Panc1 (cell line): ENCODE data around the gene NPPB. TPM values are rescaled to one million over a fixed set of nuclear protein-coding genes. Genes with fewer than 3 reads are reported as not detected.

ENCODE experiments used
- ATAC-seq: fragments of 200-7000 bp; cut with Tn5 transposase; 2 replicates; pipeline ENCODE4 v1.9.1; 2020; ENCODE audit warnings: mild to moderate bottlenecking, moderate library complexity
- BruUV-seq: library from RNA; stranded (reverse); fragments of 400-500 nt; replicated peaks from 2 replicates; lab custom pipeline; 2021; lab: Mats Ljungman, UMichigan
- CTCF ChIA-PET: fragments of 300-600 bp; sonication (Branson Sonifier 250); formaldehyde crosslinking; loops from one replicate; lab custom pipeline; 2022; ENCODE audit warnings: antibody characterized with exemption; lab: Charles Lee
- POLR2A ChIA-PET: fragments of 300-600 bp; sonication (Branson Sonifier 250); formaldehyde crosslinking; loops from one replicate; lab custom pipeline; 2022; ENCODE audit warnings: antibody characterized with exemption; lab: Charles Lee
- DNase-seq: peaks from one replicate; pipeline ENCODE4 v3.0.0-alpha.2; 2010; ENCODE audit warnings: low read depth, low spot score
- H3K27ac ChIP-seq: 2 replicates; pipeline ENCODE4 v1.5.1; 2011; ENCODE audit warnings: mild to moderate bottlenecking, low read length, inconsistent platforms
- H3K27me3 ChIP-seq: fragments of 200-500 bp; sonication (Bioruptor generic); 2 replicates; pipeline ENCODE4 v1.6.0; 2014; ENCODE audit warnings: low read length, inconsistent platforms; ENCODE audit not compliant: control insufficient read depth, insufficient read depth
- H3K36me3 ChIP-seq: fragments of 200-500 bp; sonication (Bioruptor generic); 2 replicates; pipeline ENCODE4 v1.5.1; 2014; ENCODE audit warnings: inconsistent platforms, mild to moderate bottlenecking, low read length, moderate library complexity; ENCODE audit not compliant: control insufficient read depth, insufficient read depth
- H3K4me1 ChIP-seq: 2 replicates; pipeline ENCODE4 v1.5.1; 2011; ENCODE audit warnings: inconsistent platforms, mild to moderate bottlenecking, low read length, moderate library complexity; ENCODE audit not compliant: control insufficient read depth, insufficient read depth
- H3K4me3 ChIP-seq, 2 experiments: 2 replicates each; pipeline ENCODE4 v1.5.1; 2011 to 2012; ENCODE audit warnings: low read depth in 2 of 2, low read length in 2 of 2, mild to moderate bottlenecking in 2 of 2, inconsistent platforms in 1 of 2, moderate library complexity in 1 of 2
- H3K9me3 ChIP-seq: fragments of 200-500 bp; sonication (Bioruptor generic); 2 replicates; pipeline ENCODE4 v1.5.1; 2014; ENCODE audit warnings: low read depth, mild to moderate bottlenecking, inconsistent platforms, low read length, moderate library complexity; ENCODE audit not compliant: control insufficient read depth, insufficient read depth
- CTCF ChIP-seq: fragments of 450-650 bp; IDR thresholded peaks from 2 replicates; pipeline ENCODE4 v1.5.1; 2017; ENCODE audit warnings: mild to moderate bottlenecking
- POLR2AphosphoS5 ChIP-seq: IDR thresholded peaks from 2 replicates; pipeline ENCODE4 v1.6.1; 2012; ENCODE audit warnings: mild to moderate bottlenecking, low read depth, low read length, moderate library complexity
- REST ChIP-seq, 2 experiments: IDR thresholded peaks; 2 replicates each; pipeline ENCODE4 v1.6.1; 2011 to 2012; ENCODE audit warnings: low read depth in 2 of 2, control low read depth in 1 of 2, low read length in 1 of 2, mild to moderate bottlenecking in 1 of 2, moderate library complexity in 1 of 2; ENCODE audit not compliant: insufficient read depth in 1 of 2
- SIN3A ChIP-seq: IDR thresholded peaks from 2 replicates; pipeline ENCODE4 v1.6.1; 2012; ENCODE audit warnings: low read depth, mild to moderate bottlenecking, low read length, moderate library complexity, borderline replicate concordance; ENCODE audit not compliant: insufficient read depth
- TCF7L2 ChIP-seq: IDR thresholded peaks from 2 replicates; pipeline ENCODE4 v1.6.1; 2011; ENCODE audit warnings: mild to moderate bottlenecking, low read depth, low read length, inconsistent platforms
- in situ Hi-C: cut with HindIII; loops from 2 replicates; pipeline ENCODE4 v1.10.0; 2016; ENCODE audit warnings: low sequenced_read_pairs, low pct_unique_long_range_greater_than_20kb
- intact Hi-C: fragments of 100-400 bp; cut with micrococcal nuclease; formaldehyde crosslinking; loops from one replicate; pipeline ENCODE4 v1.10.0; 2022; ENCODE audit not compliant: unreplicated experiment
- total RNA-seq: library from RNA; stranded (reverse); gene quantifications from one replicate; pipeline ENCODE4 v1.2.1, GENCODE V29; 2021; ENCODE audit not compliant: unreplicated experiment

The NPPB gene
- total RNA-seq, 1 experiment from 2014 or later, result not detected

GRCh38 chr1:11845641-11846335 lies 13.0 kb downstream of the NPPB start:
- Histone ChIP-seq H3K27ac (no peak overlapping the region), H3K27me3 (no peaks in the 10 kb centered on the region), H3K4me3 (no peak overlapping the region), H3K9me3 (no peaks in the 10 kb centered on the region), H3K36me3 (peaks cover 5% of the 10 kb centered on the region; the same call in 1 of the 2 replicates), H3K4me1 (no peaks in the 10 kb centered on the region)
- CTCF ChIA-PET, result no interaction called here
- POLR2A ChIA-PET, result no interaction called here
- TF ChIP-seq REST (IDR thresholded peaks at IDR 0.05; ENCODE audit: insufficient read depth in 1 of 2, low read depth in 2 of 2, low read length in 1 of 2) (peak; percentile 88 to 96), CTCF (no peak)
- ATAC-seq (peak; percentile 50; the same call in 1 of the 2 replicates), DNase-seq (no peak)
- no TSS peak for BruUV-seq
- intact Hi-C loops (no loop called here), in situ Hi-C loops (no loop called here)

- H3K9me3 ChIP-seq, result no peaks in the 10 kb centered on the region
- ChIA-PET POLR2A (no interaction called here), CTCF (no interaction called here)
- in situ Hi-C loops (no loop called here), intact Hi-C loops (no loop called here)
- TF ChIP-seq CTCF (no peak), REST (IDR thresholded peaks at IDR 0.05; ENCODE audit: insufficient read depth in 1 of 2, low read depth in 2 of 2, low read length in 1 of 2) (no peak), TCF7L2 (no peak), SIN3A (no peak), POLR2AphosphoS5 (no peak)
- no peak overlapping the region for H3K4me3 ChIP-seq
- H3K27me3 ChIP-seq, result no peaks in the 10 kb centered on the region
- no peak overlapping the region for H3K27ac ChIP-seq
- no peak for DNase-seq
- no peaks in the 10 kb centered on the region for H3K4me1 ChIP-seq
- H3K36me3 ChIP-seq, result peaks cover 14% of the 10 kb centered on the region
- BruUV-seq, result no TSS peak
- no peak for ATAC-seq
Measured at GRCh38 chr1:11842154-11843041, 16.3 kb downstream of the NPPB start.
